DOHH2 (cell line): ENCODE results near the gene GTF3C1.

Experiments used
- H3F3A ChIP-seq: fragments of 200-600 bp; sonication (generic), shearing (Covaris generic); 2 replicates; pipeline ENCODE4 v1.6.0; 2016; ENCODE audit warnings: antibody characterized with exemption, mild to moderate bottlenecking; ENCODE audit not compliant: control insufficient read depth, insufficient read depth
- H3K27ac ChIP-seq: fragments of 200-600 bp; sonication (generic); 2 replicates; pipeline ENCODE4 v1.5.1; 2014; ENCODE audit warnings: low read depth, mild to moderate bottlenecking, low read length, moderate library complexity
- H3K27me3 ChIP-seq: fragments of 200-600 bp; sonication (generic); 2 replicates; pipeline ENCODE4 v1.6.1; 2014; ENCODE audit warnings: mild to moderate bottlenecking, low read length, mixed read lengths; ENCODE audit not compliant: control insufficient read depth
- H3K36me3 ChIP-seq: fragments of 200-600 bp; sonication (generic); 2 replicates; pipeline ENCODE4 v1.6.1; 2014; ENCODE audit warnings: mild to moderate bottlenecking, low read length, moderate library complexity, mixed read lengths; ENCODE audit not compliant: control insufficient read depth
- H3K4me1 ChIP-seq: fragments of 200-600 bp; sonication (generic); 2 replicates; pipeline ENCODE4 v1.6.1; 2014; ENCODE audit warnings: mild to moderate bottlenecking, low read length, mixed read lengths; ENCODE audit not compliant: control insufficient read depth
- H3K4me2 ChIP-seq: fragments of 200-600 bp; sonication (generic); 2 replicates; pipeline ENCODE4 v1.6.0; 2014; ENCODE audit warnings: mild to moderate bottlenecking, low read length, moderate library complexity
- H3K4me3 ChIP-seq: fragments of 200-600 bp; sonication (generic); 2 replicates; pipeline ENCODE4 v1.5.1; 2014; ENCODE audit warnings: mild to moderate bottlenecking, low read length, mixed read lengths
- H3K79me2 ChIP-seq: fragments of 200-600 bp; sonication (generic); 2 replicates; pipeline ENCODE4 v1.6.1; 2014; ENCODE audit warnings: mild to moderate bottlenecking, low read length, mixed read lengths; ENCODE audit not compliant: control insufficient read depth
- H3K9me2 ChIP-seq: fragments of 200-600 bp; sonication (generic); replicated peaks from 2 replicates; pipeline ENCODE4 v1.6.1; 2014; ENCODE audit warnings: mild to moderate bottlenecking, low read length, mixed read lengths; ENCODE audit not compliant: control insufficient read depth
- H3K9me3 ChIP-seq: fragments of 200-600 bp; sonication (generic); 2 replicates; pipeline ENCODE4 v1.6.1; 2014; ENCODE audit warnings: antibody characterized with exemption, low read length, mixed read lengths; ENCODE audit not compliant: control insufficient read depth, insufficient read depth
- H4K20me1 ChIP-seq: fragments of 200-600 bp; sonication (generic); 2 replicates; pipeline ENCODE4 v1.6.0; 2014; ENCODE audit warnings: low read depth, mild to moderate bottlenecking, antibody characterized with exemption, low read length, moderate library complexity; ENCODE audit not compliant: control insufficient read depth, insufficient read depth
- CTCF ChIP-seq: fragments of 200-600 bp; sonication (generic); IDR thresholded peaks from one replicate; pipeline ENCODE4 v1.5.1; 2014; ENCODE audit warnings: antibody characterized with exemption, mild to moderate bottlenecking, low read depth, low read length; ENCODE audit not compliant: poor library complexity, severe bottlenecking
- EZH2phosphoT487 ChIP-seq: fragments of 200-600 bp; sonication (generic); IDR thresholded peaks from 2 replicates; pipeline ENCODE4 v1.6.1; 2017; ENCODE audit warnings: borderline replicate concordance, mild to moderate bottlenecking, antibody characterized with exemption, low read length, moderate library complexity, mixed read lengths

The GTF3C1 gene

GRCh38 chr16:27462846-27463682, 86.6 kb downstream of the GTF3C1 start:
- peaks cover 49% of the 10 kb centered on the region for H3K36me3 ChIP-seq
- no peaks in the 10 kb centered on the region for H3K79me2 ChIP-seq
- no peaks in the 10 kb centered on the region for H3K4me1 ChIP-seq
- TF ChIP-seq CTCF: no peak
- TF ChIP-seq EZH2phosphoT487: no peak
- no peaks in the 10 kb centered on the region for H4K20me1 ChIP-seq
- H3K4me2 ChIP-seq: no peak overlapping the region
- no peak overlapping the region for H3K27ac ChIP-seq
- H3K27me3 ChIP-seq: no peaks in the 10 kb centered on the region
- no peaks in the 10 kb centered on the region for H3F3A ChIP-seq
- H3K4me3 ChIP-seq: no peak overlapping the region
- H3K9me2 ChIP-seq: no peaks in the 10 kb centered on the region
- no peaks in the 10 kb centered on the region for H3K9me3 ChIP-seq

- Histone ChIP-seq H3K36me3 (peaks cover 42% of the 10 kb centered on the region), H4K20me1 (no peaks in the 10 kb centered on the region), H3K4me1 (no peaks in the 10 kb centered on the region; the same call in 1 of the 2 replicates), H3K9me3 (no peaks in the 10 kb centered on the region), H3K4me3 (no peak overlapping the region), H3K79me2 (no peaks in the 10 kb centered on the region), H3F3A (no peaks in the 10 kb centered on the region), H3K4me2 (no peak overlapping the region), H3K9me2 (no peaks in the 10 kb centered on the region), H3K27ac (no peak overlapping the region), H3K27me3 (no peaks in the 10 kb centered on the region)
- TF ChIP-seq CTCF (no peak), EZH2phosphoT487 (no peak)
Measured at GRCh38 chr16:27462200-27462845, 87.4 kb downstream of the GTF3C1 start.

- Histone ChIP-seq H3K4me2 (no peak overlapping the region), H3K4me3 (no peak overlapping the region), H3K9me2 (no peaks in the 10 kb centered on the region), H3F3A (no peaks in the 10 kb centered on the region), H3K79me2 (no peaks in the 10 kb centered on the region), H3K36me3 (peaks cover 38% of the 10 kb centered on the region), H3K27me3 (no peaks in the 10 kb centered on the region), H3K9me3 (no peaks in the 10 kb centered on the region), H4K20me1 (no peaks in the 10 kb centered on the region), H3K27ac (no peak overlapping the region), H3K4me1 (peaks cover 5% of the 10 kb centered on the region)
- TF ChIP-seq EZH2phosphoT487 (no peak), CTCF (no peak)
Measured at GRCh38 chr16:27461483-27462171, 88.1 kb downstream of the GTF3C1 start.
